IMR-90 (cell line): ENCODE measurements around the gene PHF14. TPM values are rescaled to one million over a fixed set of nuclear protein-coding genes. Genes with fewer than 3 reads are reported as not detected.
A peak's percentile ranks its signal among the peaks of the same experiment; 100 is the strongest.

Experiments used
- ATAC-seq: fragments of 200-7000 bp; cut with Tn5 transposase; 2 replicates; pipeline ENCODE4 v1.9.1; 2020; ENCODE audit warnings: low read depth, mild to moderate bottlenecking, moderate library complexity
- BruUV-seq: library from RNA; stranded (reverse); fragments of 400-500 nt; replicated peaks from 2 replicates; lab custom pipeline; 2021; lab: Mats Ljungman, UMichigan
- CTCF ChIA-PET: fragments of 300-600 bp; formaldehyde crosslinking; extraction: SDS; loops from one replicate; lab custom pipeline; 2021; ENCODE audit warnings: antibody characterized with exemption; lab: Yijun Ruan, JAX
- POLR2A ChIA-PET: fragments of 300-600 bp; sonication (Branson Sonifier 250); formaldehyde crosslinking; loops from one replicate; lab custom pipeline; 2022; ENCODE audit warnings: antibody characterized with exemption; ENCODE audit not compliant: unreplicated experiment; lab: Charles Lee
- DNase-seq: peaks from one replicate; pipeline ENCODE4 v3.0.0; 2013
- H2AFZ ChIP-seq: replicated peaks from 2 replicates; pipeline ENCODE3; 2013; ENCODE audit warnings: low read length, mild to moderate bottlenecking; ENCODE audit not compliant: poor library complexity
- H2AK5ac ChIP-seq: 2 replicates; pipeline ENCODE4 v1.6.1; 2013; ENCODE audit warnings: low read depth, low read length, inconsistent platforms
- H2AK9ac ChIP-seq: replicated peaks from 2 replicates; pipeline ENCODE3; 2013; ENCODE audit warnings: mild to moderate bottlenecking, low read depth, low read length, moderate library complexity; ENCODE audit not compliant: poor library complexity
- H2BK120ac ChIP-seq: 2 replicates; pipeline ENCODE4 v1.6.1; 2013; ENCODE audit warnings: low read depth, low read length, inconsistent platforms
- H2BK15ac ChIP-seq: 3 replicates; pipeline ENCODE4 v1.6.1; 2013; ENCODE audit warnings: low read depth, low read length, inconsistent platforms
- H2BK20ac ChIP-seq: 2 replicates; pipeline ENCODE4 v1.6.1; 2013; ENCODE audit warnings: low read depth, mild to moderate bottlenecking, inconsistent platforms, low read length, moderate library complexity
- H2BK5ac ChIP-seq: 2 replicates; pipeline ENCODE4 v1.6.1; 2013; ENCODE audit warnings: mild to moderate bottlenecking, low read depth, low read length, inconsistent platforms; ENCODE audit not compliant: poor library complexity, severe bottlenecking
- H3K14ac ChIP-seq: replicated peaks from 2 replicates; pipeline ENCODE4 v1.6.1; 2013; ENCODE audit warnings: low read depth, low read length, inconsistent platforms
- H3K18ac ChIP-seq: 2 replicates; pipeline ENCODE4 v1.6.1; 2013; ENCODE audit warnings: low read depth, low read length, control low read depth
- H3K23ac ChIP-seq: 2 replicates; pipeline ENCODE4 v1.6.1; 2013; ENCODE audit warnings: low read depth, low read length, inconsistent platforms
- H3K27ac ChIP-seq: 2 replicates; pipeline ENCODE4 v1.5.1; 2013; ENCODE audit warnings: mild to moderate bottlenecking, control low read depth, low read length; ENCODE audit not compliant: insufficient read depth
- H3K27me3 ChIP-seq: 2 replicates; pipeline ENCODE4 v1.6.1; 2013; ENCODE audit warnings: low read length; ENCODE audit not compliant: control insufficient read depth, insufficient read depth
- H3K36me3 ChIP-seq: 2 replicates; pipeline ENCODE4 v1.6.1; 2013; ENCODE audit warnings: low read length, mixed read lengths; ENCODE audit not compliant: control insufficient read depth, insufficient read depth
- H3K4ac ChIP-seq: 2 replicates; pipeline ENCODE4 v1.6.1; 2013; ENCODE audit warnings: low read depth, low read length, inconsistent platforms
- H3K4me1 ChIP-seq: 2 replicates; pipeline ENCODE4 v1.6.1; 2013; ENCODE audit warnings: low read length, mixed read lengths; ENCODE audit not compliant: control insufficient read depth, insufficient read depth
- H3K4me2 ChIP-seq: 2 replicates; pipeline ENCODE4 v1.6.1; 2013; ENCODE audit warnings: low read depth, mild to moderate bottlenecking, control low read depth, low read length, moderate library complexity
- H3K4me3 ChIP-seq: 2 replicates; pipeline ENCODE4 v1.5.1; 2013; ENCODE audit warnings: low read depth, mild to moderate bottlenecking, control low read depth, low read length, moderate library complexity; ENCODE audit not compliant: insufficient read depth
- H3K56ac ChIP-seq: 2 replicates; pipeline ENCODE4 v1.6.1; 2013; ENCODE audit warnings: low read length, inconsistent platforms; ENCODE audit not compliant: insufficient read depth; ENCODE audit errors: extremely low read depth
- H3K79me1 ChIP-seq, 2 experiments: 2 replicates each; pipeline ENCODE4 v1.6.1; 2013; ENCODE audit warnings: low read length in 2 of 2, inconsistent platforms in 1 of 2, low read depth in 1 of 2
- H3K9ac ChIP-seq: 2 replicates; pipeline ENCODE4 v1.6.1; 2013; ENCODE audit warnings: low read depth, low read length, control low read depth
- H3K9me1 ChIP-seq: 2 replicates; pipeline ENCODE4 v1.6.1; 2013; ENCODE audit warnings: low read length, inconsistent platforms; ENCODE audit not compliant: insufficient read depth
- H3K9me3 ChIP-seq: 2 replicates; pipeline ENCODE4 v1.6.1; 2013; ENCODE audit warnings: low read length; ENCODE audit not compliant: control insufficient read depth, insufficient read depth
- H4K20me1 ChIP-seq: 2 replicates; pipeline ENCODE4 v1.6.1; 2013; ENCODE audit warnings: low read length, inconsistent platforms; ENCODE audit not compliant: insufficient read depth
- H4K5ac ChIP-seq: 2 replicates; pipeline ENCODE4 v1.6.1; 2013; ENCODE audit warnings: mild to moderate bottlenecking, low read depth, low read length, control low read depth
- H4K8ac ChIP-seq, 2 experiments: 2 replicates each; pipeline ENCODE4 v1.6.1; 2013; ENCODE audit warnings: low read depth in 2 of 2, low read length in 2 of 2, control low read depth in 1 of 2, inconsistent platforms in 1 of 2
- H4K91ac ChIP-seq: 2 replicates; pipeline ENCODE4 v1.6.1; 2013; ENCODE audit warnings: low read depth, low read length, inconsistent platforms; ENCODE audit not compliant: insufficient read depth
- NFE2L2 ChIP-seq: fragments of 150-350 bp; IDR thresholded peaks from 2 replicates; pipeline ENCODE4 v1.6.1; 2016; ENCODE audit warnings: low read depth, mild to moderate bottlenecking, low read length
- WGBS, 2 experiments: methylation state at CpG; one replicate each; pipeline versions ENCODE4 v1.1.5 to v1.1.7; 2013; ENCODE audit warnings: missing lambda C conversion rate in 2 of 2; ENCODE audit not compliant: insufficient read length in 1 of 2; ENCODE audit errors: extremely low coverage in 2 of 2; 5-methylcytosine and 5-hydroxymethylcytosine counted together
- dilution Hi-C: fragments of 300-500 bp; cut with HindIII; formaldehyde crosslinking; loops from one replicate; pipeline ENCODE4 v1.14.3; 2018; ENCODE audit warnings: low sequenced_read_pairs; ENCODE audit not compliant: unreplicated experiment
- in situ Hi-C: fragments of 300-500 bp; cut with MboI; formaldehyde crosslinking; loops from 3 replicates; pipeline ENCODE4 v1.14.3; 2019; ENCODE audit warnings: low sequenced_read_pairs, inconsistent platforms, mixed read lengths
- intact Hi-C: fragments of 100-400 bp; cut with micrococcal nuclease; formaldehyde crosslinking; loops from 2 replicates; pipeline ENCODE4 v1.10.0; 2022
- polyA plus RNA-seq, 3 experiments: library from polyadenylated mRNA; depleted of rRNA; stranded (reverse); fragments of >200 nt; gene quantifications; 2 replicates each; pipeline ENCODE4 v1.2.3, GENCODE V29; 2012; ENCODE audit warnings: low replicate concordance in 1 of 3
- total RNA-seq: library from RNA; depleted of rRNA; stranded (reverse); fragments of >200 nt; gene quantifications from 2 replicates; pipeline ENCODE4 v1.2.3, GENCODE V29; 2012

Gene PHF14
- total and polyA plus RNA-seq, 2 of the 4 experiments (the other 2 are of a cell fraction) = 8.7 to 17.2 TPM

DNA sequence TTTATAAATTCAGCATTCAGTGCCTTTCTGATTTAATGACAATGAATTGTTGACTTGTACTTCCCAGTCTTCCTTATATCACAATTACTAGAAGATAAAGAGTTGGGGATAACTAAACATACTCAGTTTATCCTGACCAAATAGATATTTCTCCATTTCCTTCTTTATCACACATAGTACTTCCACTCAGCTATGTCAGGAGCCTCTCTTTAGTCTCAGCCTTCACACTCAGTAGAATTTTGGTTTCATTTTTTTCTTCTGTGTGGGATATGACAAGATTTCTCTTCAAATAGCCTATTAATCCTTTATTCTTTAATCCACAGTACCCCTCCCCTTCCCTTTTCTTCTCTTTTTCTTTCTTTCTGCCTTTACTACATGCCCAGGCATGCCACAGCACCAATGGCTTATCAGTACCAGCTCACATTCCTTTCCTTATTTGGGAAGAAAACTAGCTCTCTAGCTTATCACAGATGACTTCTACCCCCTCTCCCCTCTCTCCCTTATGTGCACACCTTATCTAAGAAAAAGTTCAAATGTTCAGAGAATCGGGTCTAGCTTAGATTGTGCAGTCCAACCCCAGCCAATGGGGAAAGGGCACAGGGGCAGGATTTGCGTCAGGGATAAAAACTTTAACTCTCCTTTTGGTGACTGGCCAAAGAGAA, 109.0 kb downstream of the PHF14 start:
- ChIA-PET CTCF (interaction anchor here (0.5 to 0.7 kb wide), 4 partner anchors 16 to 1763 kb away, joined by 3 to 7 read pairs (median 4); no protein-coding TSS in a partner anchor), POLR2A (interaction anchor here (0.6 kb wide), 1 partner anchor 13 kb away, joined by 3 read pairs; no protein-coding TSS in a partner anchor)
- Histone ChIP-seq H4K20me1 (no peaks in the 10 kb centered on the region), H2BK5ac (peak overlapping the region; percentile 97), H2AK5ac (no peak overlapping the region), H3K27ac (peak overlapping the region; percentile 81; the same call in 1 of the 2 replicates), H3K9ac (no peak overlapping the region), H3K56ac (0 out of 2 replicates have a peak overlapping the region, but pooled peaks have one; percentile 1), H2BK120ac (peak overlapping the region; percentile 80), H3K23ac (peak overlapping the region; percentile 45; the same call in 1 of the 2 replicates), H3K14ac (peak overlapping the region; percentile 75), H4K91ac (peak overlapping the region; percentile 38; the same call in 1 of the 2 replicates), H3K4me2 (no peak overlapping the region), H3K9me1 (no peaks in the 10 kb centered on the region), H2BK20ac (peak overlapping the region; percentile 22; the same call in 1 of the 2 replicates), H3K4me3 (no peak overlapping the region), H4K5ac (peak overlapping the region; percentile 94; the same call in 1 of the 2 replicates), H4K8ac (peak overlapping the region; percentile 41 to 91; a peak in 3 of 4 replicates), H3K4ac (peak overlapping the region; percentile 72; the same call in 1 of the 2 replicates), H2AK9ac (no peak overlapping the region), H3K18ac (peak overlapping the region; percentile 93), H3K27me3 (no peaks in the 10 kb centered on the region), H3K9me3 (peaks cover 4% of the 10 kb centered on the region), H3K4me1 (no peaks in the 10 kb centered on the region; the same call in 1 of the 2 replicates), H3K79me1 (no peaks in the 10 kb centered on the region), H2BK15ac (no peak overlapping the region; the same call in 2 of the 3 replicates), H2AFZ (no peak overlapping the region), H3K36me3 (peaks cover 3% of the 10 kb centered on the region; the same call in 1 of the 2 replicates)
- dilution Hi-C loops (no loop called here), intact Hi-C loops (no loop called here), in situ Hi-C loops (no loop called here)
- DNase-seq (peak; percentile 2), ATAC-seq (peak; percentile 60)
- no TSS peak for BruUV-seq
- no peak for TF ChIP-seq NFE2L2
- WGBS, 2 experiments = 100% methylated on average over 1 of the region's 2 CpGs; no CpG with 5 or more reads in 1 of the 2 experiments
